ENCODE measurements around the gene SBF2. TPM values are rescaled to one million over a fixed set of nuclear protein-coding genes. Genes with fewer than 3 reads are reported as not detected.

Gene SBF2
- polyA plus RNA-seq, 1 experiment = 44.4 TPM

GRCh38 chr11:10050561-10050960 lies 243.5 kb downstream of the SBF2 start:
- H3K27me3 ChIP-seq (ENCODE audit: control insufficient read depth, insufficient read depth, low read length) = no peaks in the 10 kb centered on the region
- no peak overlapping the region for H3K4me3 ChIP-seq (ENCODE audit: low read depth, low read length)
- H3K27ac ChIP-seq (ENCODE audit: low read depth, low read length) = no peak overlapping the region
- no peaks in the 10 kb centered on the region for H3K9me3 ChIP-seq (ENCODE audit: control insufficient read depth, insufficient read depth, low read length)
- ChIA-PET CTCF (no interaction called here), POLR2A (no interaction called here)
- no peak for DNase-seq (ENCODE audit: low read depth, low spot score)
- TF ChIP-seq CTCF (IDR thresholded peaks at IDR 0.05; ENCODE audit: low read depth, low read length) = no peak

- no peak for TF ChIP-seq CTCF (IDR thresholded peaks at IDR 0.05; ENCODE audit: low read depth, low read length)
- no peak overlapping the region for H3K27ac ChIP-seq (ENCODE audit: low read depth, low read length)
- no peak for DNase-seq (ENCODE audit: low read depth, low spot score)
- no peak overlapping the region for H3K4me3 ChIP-seq (ENCODE audit: low read depth, low read length)
- POLR2A ChIA-PET = no interaction called here
- no peaks in the 10 kb centered on the region for H3K27me3 ChIP-seq (ENCODE audit: control insufficient read depth, insufficient read depth, low read length)
- CTCF ChIA-PET = no interaction called here
- H3K9me3 ChIP-seq (ENCODE audit: control insufficient read depth, insufficient read depth, low read length) = peaks cover 4% of the 10 kb centered on the region
These were observed 244.3 kb downstream of the SBF2 start for GRCh38 chr11:10049756-10050155.

- no peak for DNase-seq (ENCODE audit: low read depth, low spot score)
- CTCF ChIA-PET = interaction anchor here (0.8 to 1.6 kb wide), 2 partner anchors 10 to 319 kb away, joined by 3 read pairs; no protein-coding TSS in a partner anchor
- Histone ChIP-seq H3K27ac (ENCODE audit: low read depth, low read length) (no peak overlapping the region), H3K9me3 (ENCODE audit: control insufficient read depth, insufficient read depth, low read length) (peaks cover 9% of the 10 kb centered on the region), H3K27me3 (ENCODE audit: control insufficient read depth, insufficient read depth, low read length) (no peaks in the 10 kb centered on the region), H3K4me3 (ENCODE audit: low read depth, low read length) (no peak overlapping the region)
- TF ChIP-seq CTCF (IDR thresholded peaks at IDR 0.05; ENCODE audit: low read depth, low read length) = no peak
- POLR2A ChIA-PET = no interaction called here
These were observed 245.7 kb downstream of the SBF2 start for GRCh38 chr11:10048350-10048749.

- H3K27ac ChIP-seq (ENCODE audit: low read depth, low read length) = no peak overlapping the region
- ChIA-PET CTCF (no interaction called here), POLR2A (no interaction called here)
These were observed 249.4 kb downstream of the SBF2 start for GRCh38 chr11:10044618-10045017.

GRCh38 chr11:10042699-10043098 lies 251.3 kb downstream of the SBF2 start:
- no peak for DNase-seq (ENCODE audit: low read depth, low spot score)
- Histone ChIP-seq H3K9me3 (ENCODE audit: control insufficient read depth, insufficient read depth, low read length) (peaks cover 9% of the 10 kb centered on the region), H3K4me3 (ENCODE audit: low read depth, low read length) (no peak overlapping the region), H3K27ac (ENCODE audit: low read depth, low read length) (no peak overlapping the region), H3K27me3 (ENCODE audit: control insufficient read depth, insufficient read depth, low read length) (no peaks in the 10 kb centered on the region)
- POLR2A ChIA-PET = no interaction called here
- CTCF ChIA-PET = no interaction called here
- TF ChIP-seq CTCF (IDR thresholded peaks at IDR 0.05; ENCODE audit: low read depth, low read length) = no peak

More at GRCh38 chr11:10044618-10045017, 249.4 kb downstream of the SBF2 start:
- no peak overlapping the region for H3K4me3 ChIP-seq (ENCODE audit: low read depth, low read length)
- DNase-seq (ENCODE audit: low read depth, low spot score) = no peak
- no peak for TF ChIP-seq CTCF (IDR thresholded peaks at IDR 0.05; ENCODE audit: low read depth, low read length)
- peaks cover 9% of the 10 kb centered on the region for H3K9me3 ChIP-seq (ENCODE audit: control insufficient read depth, insufficient read depth, low read length)
- no peaks in the 10 kb centered on the region for H3K27me3 ChIP-seq (ENCODE audit: control insufficient read depth, insufficient read depth, low read length)

Data from AG04450 (cell line).